ENCODE results near the gene ARHGEF7. TPM values are rescaled to one million over a fixed set of nuclear protein-coding genes. Genes with fewer than 3 reads are reported as not detected.
"Not testable (repeated sequence)": the region's sequence is repeated elsewhere in the genome, so short reads cannot be mapped to it uniquely, and the experiment has no call there.

The ARHGEF7 gene
- total RNA-seq, 3 donors from 2014 or later = 55.3 to 82.5 (median 62.6) TPM

- TF ChIP-seq, protein P1, sequence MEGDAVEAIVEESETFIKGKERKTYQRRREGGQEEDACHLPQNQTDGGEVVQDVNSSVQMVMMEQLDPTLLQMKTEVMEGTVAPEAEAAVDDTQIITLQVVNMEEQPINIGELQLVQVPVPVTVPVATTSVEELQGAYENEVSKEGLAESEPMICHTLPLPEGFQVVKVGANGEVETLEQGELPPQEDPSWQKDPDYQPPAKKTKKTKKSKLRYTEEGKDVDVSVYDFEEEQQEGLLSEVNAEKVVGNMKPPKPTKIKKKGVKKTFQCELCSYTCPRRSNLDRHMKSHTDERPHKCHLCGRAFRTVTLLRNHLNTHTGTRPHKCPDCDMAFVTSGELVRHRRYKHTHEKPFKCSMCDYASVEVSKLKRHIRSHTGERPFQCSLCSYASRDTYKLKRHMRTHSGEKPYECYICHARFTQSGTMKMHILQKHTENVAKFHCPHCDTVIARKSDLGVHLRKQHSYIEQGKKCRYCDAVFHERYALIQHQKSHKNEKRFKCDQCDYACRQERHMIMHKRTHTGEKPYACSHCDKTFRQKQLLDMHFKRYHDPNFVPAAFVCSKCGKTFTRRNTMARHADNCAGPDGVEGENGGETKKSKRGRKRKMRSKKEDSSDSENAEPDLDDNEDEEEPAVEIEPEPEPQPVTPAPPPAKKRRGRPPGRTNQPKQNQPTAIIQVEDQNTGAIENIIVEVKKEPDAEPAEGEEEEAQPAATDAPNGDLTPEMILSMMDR (IDR thresholded peaks at IDR 0.05) = no peak
- intact Hi-C loops (cut with DNase I, micrococcal nuclease) = no loop called here
- Histone ChIP-seq H3K4me1 (ENCODE audit: low read depth) (peaks cover 19% of the 10 kb centered on the region), H3K9me3 (no peaks in the 10 kb centered on the region), H3K36me3 (ENCODE audit: low read depth) (no peaks in the 10 kb centered on the region), H3K4me3 (no peak overlapping the region)
- DNase-seq (no peak), ATAC-seq (no peak)
Observed at GRCh38 chr13:111183959-111184358, 68.8 kb downstream of the ARHGEF7 start.

DNA sequence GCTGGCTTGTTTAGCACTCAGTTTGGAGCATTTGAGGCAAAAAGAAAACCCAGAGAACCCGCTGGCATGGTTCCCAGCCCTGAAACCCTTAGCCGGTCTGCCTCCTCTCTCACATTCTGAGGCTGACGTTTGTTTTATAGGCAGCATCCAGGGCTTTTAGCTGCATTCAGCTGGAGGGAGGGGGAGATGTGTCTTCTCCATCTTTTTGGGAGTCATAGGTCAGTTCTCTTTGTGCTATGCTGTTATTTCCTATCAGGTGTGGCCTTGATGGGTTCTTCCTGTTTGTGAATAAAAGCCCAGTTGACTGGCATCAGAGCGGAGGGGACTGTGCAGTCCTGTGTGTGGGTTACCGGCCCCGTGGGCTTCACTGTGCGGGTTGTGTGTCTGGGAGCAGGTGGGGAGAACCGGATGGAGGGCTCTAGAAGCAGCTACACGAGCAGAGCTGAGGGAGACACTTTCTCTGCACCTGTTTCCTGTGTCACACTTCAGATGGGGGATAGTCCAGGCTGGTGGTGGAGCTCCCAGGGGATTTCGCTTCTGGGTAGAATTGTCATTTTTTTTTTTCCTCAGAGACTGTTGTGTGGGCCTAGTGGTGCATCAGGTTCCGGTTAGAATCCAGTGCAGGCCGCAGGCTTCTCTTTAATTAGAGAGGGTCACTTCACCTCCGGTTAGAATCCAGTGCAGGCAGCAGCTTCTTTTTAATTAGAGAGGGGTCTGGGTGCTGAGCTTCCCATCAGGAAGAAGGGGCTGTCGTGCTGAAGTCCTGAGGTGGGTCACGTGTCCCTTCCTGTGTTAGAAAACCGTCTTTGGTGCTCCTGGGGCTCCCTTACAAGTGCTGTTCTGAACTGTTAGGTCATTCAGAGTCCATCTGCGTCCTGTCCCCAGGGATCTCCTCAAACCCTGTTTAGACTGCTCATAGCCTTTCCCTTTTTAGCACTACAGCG is 69.6 kb downstream of the ARHGEF7 start:
- Histone ChIP-seq H3K4me3 (no peak overlapping the region), H3K4me1 (ENCODE audit: low read depth) (peaks cover 17% of the 10 kb centered on the region), H3K9me3 (no peaks in the 10 kb centered on the region), H3K36me3 (ENCODE audit: low read depth) (no peaks in the 10 kb centered on the region)
- TF ChIP-seq, protein P1 (IDR thresholded peaks at IDR 0.05) = no peak
- DNase-seq (peak in 1 of 3 donors; percentile 76), ATAC-seq (peak; percentile 81)
- intact Hi-C loops (cut with DNase I, micrococcal nuclease) = no loop called here

DNA sequence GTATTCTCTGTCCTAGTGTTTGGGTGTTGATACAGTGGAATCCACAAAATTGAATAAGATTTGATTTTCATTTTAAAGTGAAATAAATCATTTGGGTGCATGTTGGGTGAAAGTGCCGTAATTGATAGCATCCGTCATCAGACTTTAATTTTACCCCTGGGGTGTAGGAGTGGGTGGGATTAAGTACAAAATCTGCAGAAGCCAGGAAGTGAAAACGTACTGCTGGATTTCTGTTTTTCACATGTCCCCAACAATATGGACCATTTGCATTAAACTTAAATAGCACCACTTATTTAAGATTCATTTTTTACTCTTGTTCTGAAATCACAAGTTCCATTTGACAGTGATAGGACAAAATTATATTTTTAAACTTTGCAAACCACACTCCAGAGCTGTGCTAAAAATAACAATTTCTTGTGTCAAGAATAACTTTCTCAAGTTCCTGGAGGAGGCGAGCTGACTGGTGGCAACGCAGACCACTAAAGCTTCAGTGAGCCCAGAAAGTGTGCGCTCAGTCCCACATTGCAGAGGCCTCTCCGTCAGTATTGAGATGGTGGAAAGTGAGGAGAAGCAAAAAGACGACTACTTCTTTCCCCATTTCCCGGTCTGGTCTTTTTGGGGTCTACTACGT is 71.3 kb downstream of the ARHGEF7 start:
- intact Hi-C loops (cut with DNase I, micrococcal nuclease) = no loop called here
- TF ChIP-seq, protein P1 (IDR thresholded peaks at IDR 0.05) = no peak
- DNase-seq = no peak
- no peaks in the 10 kb centered on the region for H3K36me3 ChIP-seq (ENCODE audit: low read depth)
- ATAC-seq = no peak
- H3K4me3 ChIP-seq = no peak overlapping the region
- peaks cover 17% of the 10 kb centered on the region for H3K4me1 ChIP-seq (ENCODE audit: low read depth)
- H3K9me3 ChIP-seq = no peaks in the 10 kb centered on the region

GRCh38 chr13:111187960-111188541 is 72.9 kb downstream of the ARHGEF7 start:
- peak; percentile 40 for ATAC-seq
- DNase-seq = no peak
- Histone ChIP-seq H3K9me3 (no peaks in the 10 kb centered on the region), H3K4me1 (ENCODE audit: low read depth) (peaks cover 17% of the 10 kb centered on the region), H3K36me3 (ENCODE audit: low read depth) (no peaks in the 10 kb centered on the region), H3K4me3 (no peak overlapping the region)
- intact Hi-C loops (cut with DNase I, micrococcal nuclease) = no loop called here
- TF ChIP-seq, protein P1 (IDR thresholded peaks at IDR 0.05) = no peak

- peaks cover 15% of the 10 kb centered on the region for H3K4me1 ChIP-seq (ENCODE audit: low read depth)
- H3K4me3 ChIP-seq; H3K36me3 ChIP-seq (ENCODE audit: low read depth); ATAC-seq; intact Hi-C loops (cut with DNase I, micrococcal nuclease); H3K9me3 ChIP-seq: not testable (repeated sequence)
- DNase-seq = peak in 1 of 3 donors; percentile 48
Observed at GRCh38 chr13:111189064-111189505, 74.0 kb downstream of the ARHGEF7 start.

- intact Hi-C loops (cut with DNase I, micrococcal nuclease) = not testable (repeated sequence)
Observed at GRCh38 chr13:111189516-111189915, 74.4 kb downstream of the ARHGEF7 start.

DNA sequence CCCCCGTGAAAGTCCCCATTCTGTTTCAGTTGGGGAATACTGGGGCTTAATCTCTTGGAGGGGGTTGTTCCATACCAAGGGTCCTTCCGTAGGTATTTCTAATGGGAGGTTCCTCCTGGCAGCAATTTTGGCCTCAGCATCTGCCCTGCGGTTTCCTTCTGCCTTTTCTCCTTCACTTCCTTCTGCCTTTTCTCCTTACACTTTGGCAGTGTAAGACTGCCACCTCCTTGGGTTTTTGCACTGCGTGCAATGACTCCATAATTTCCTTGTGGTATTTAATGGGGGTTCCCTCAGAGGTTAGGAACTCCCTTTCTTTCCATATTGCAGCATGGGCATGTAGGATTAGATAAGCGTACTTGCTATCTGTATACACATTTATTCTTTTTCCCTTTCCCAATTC is 78.1 kb downstream of the ARHGEF7 start:
- ATAC-seq; H3K9me3 ChIP-seq; DNase-seq; H3K36me3 ChIP-seq (ENCODE audit: low read depth); H3K4me1 ChIP-seq (ENCODE audit: low read depth); H3K4me3 ChIP-seq; intact Hi-C loops (cut with DNase I, micrococcal nuclease): not testable (repeated sequence)

More at GRCh38 chr13:111189516-111189915, 74.4 kb downstream of the ARHGEF7 start:
- H3K4me3 ChIP-seq; DNase-seq; H3K9me3 ChIP-seq; ATAC-seq; H3K36me3 ChIP-seq (ENCODE audit: low read depth): not testable (repeated sequence)
- peaks cover 11% of the 10 kb centered on the region for H3K4me1 ChIP-seq (ENCODE audit: low read depth)

- H3K4me1 ChIP-seq (ENCODE audit: low read depth); ATAC-seq; H3K36me3 ChIP-seq (ENCODE audit: low read depth); H3K4me3 ChIP-seq; DNase-seq; H3K9me3 ChIP-seq; intact Hi-C loops (cut with DNase I, micrococcal nuclease): not testable (repeated sequence)
Observed at GRCh38 chr13:111194651-111195050, 79.5 kb downstream of the ARHGEF7 start.

DNA sequence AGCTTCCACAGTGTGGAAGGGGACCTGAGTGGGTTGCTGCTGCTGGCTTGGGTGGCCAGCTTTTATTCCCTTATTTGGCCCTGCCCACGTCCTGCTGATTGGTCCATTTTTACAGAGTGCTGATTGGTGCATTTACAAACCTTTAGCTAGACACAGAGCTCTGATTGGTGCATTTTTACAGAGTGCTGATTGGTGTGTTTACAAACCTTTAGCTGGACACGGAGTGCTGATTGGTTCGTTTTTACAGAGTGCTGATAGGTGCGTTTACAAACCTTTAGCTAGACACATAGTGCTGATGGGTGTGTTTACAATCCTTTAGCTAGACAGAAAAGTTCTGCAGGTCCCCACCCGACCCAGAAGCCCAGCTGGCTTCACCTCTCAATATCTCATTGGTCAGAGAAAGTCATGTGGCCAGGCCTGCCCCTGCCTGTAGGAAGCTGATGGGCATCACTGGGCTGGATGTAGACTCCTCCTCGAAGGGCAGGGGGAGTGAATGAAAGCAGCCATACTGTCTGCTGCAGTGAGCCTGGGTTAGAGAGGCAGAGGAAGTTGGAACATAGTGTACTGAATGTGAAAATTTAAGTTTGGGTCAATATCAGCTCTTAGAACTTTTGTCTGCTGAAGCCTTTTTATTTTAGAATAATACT is 83.7 kb downstream of the ARHGEF7 start:
- ATAC-seq; DNase-seq; H3K4me1 ChIP-seq (ENCODE audit: low read depth): not testable (repeated sequence)

More for the DNA sequence above, 83.7 kb downstream of the ARHGEF7 start:
- intact Hi-C loops (cut with DNase I, micrococcal nuclease); H3K36me3 ChIP-seq (ENCODE audit: low read depth); H3K9me3 ChIP-seq; H3K4me3 ChIP-seq: not testable (repeated sequence)

Measured in mucosa of descending colon (tissue), 3 donors.